Measurements from ENCODE around the gene MYOF. TPM values are rescaled to one million over a fixed set of nuclear protein-coding genes. Genes with fewer than 3 reads are reported as not detected.

MYOF gene
- polyA plus RNA-seq, 1 of the 3 experiments (the other 2 are of a cell fraction), result 103 TPM

DNA sequence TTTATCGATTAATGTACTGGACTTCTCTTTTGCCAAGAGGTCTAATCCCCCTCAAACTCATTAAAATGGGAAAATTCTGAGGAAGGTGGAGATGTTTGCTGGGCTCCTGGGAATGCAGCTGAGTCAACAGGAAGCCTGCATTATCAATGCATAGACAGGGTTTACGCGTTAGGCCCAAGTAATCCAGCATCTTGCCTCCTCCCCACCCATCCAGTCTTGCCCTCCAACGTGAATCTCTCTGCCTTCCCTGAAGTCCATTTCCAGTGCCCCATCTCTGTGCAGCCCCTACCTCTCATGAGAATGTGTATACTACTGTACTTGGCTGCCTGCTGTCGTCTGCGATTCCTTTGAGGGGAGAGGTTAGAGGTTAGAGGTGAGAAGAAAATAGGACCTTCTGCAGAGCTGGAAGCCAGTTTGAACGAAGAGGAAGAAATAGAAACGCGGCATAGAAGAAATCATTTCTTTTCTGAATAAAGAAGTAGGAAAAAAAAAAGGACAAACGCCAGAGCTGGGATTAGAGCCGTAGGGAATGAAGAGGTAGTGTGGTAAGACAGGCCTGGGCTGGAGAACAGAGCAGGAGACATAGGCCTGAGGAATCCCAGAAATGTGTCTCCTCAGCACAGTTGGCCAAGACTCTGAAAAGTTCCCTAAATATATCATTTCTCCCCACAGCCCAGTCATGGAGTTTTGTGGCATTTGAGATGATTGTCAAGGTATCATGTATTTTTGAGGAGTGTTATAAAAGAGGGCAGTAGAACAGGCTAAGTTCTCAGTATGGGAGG is 75.6 kb downstream of the MYOF start:
- POLR2A ChIA-PET, result no interaction called here

More for the DNA sequence above, 75.6 kb downstream of the MYOF start:
- H4K20me1 ChIP-seq (ENCODE audit: insufficient read depth), result no peaks in the 10 kb centered on the region
- no peaks in the 10 kb centered on the region for H3K79me2 ChIP-seq (ENCODE audit: insufficient read depth)
- no peak overlapping the region for H3K27ac ChIP-seq (ENCODE audit: low read depth in 2 of 2, low read length in 1 of 2)
- H3K36me3 ChIP-seq (replicated peaks in 1 of 2; ENCODE audit: control insufficient read depth in 1 of 2, insufficient read depth in 2 of 2, low read length in 1 of 2), result peaks cover 9 to 51% of the 10 kb centered on the region in 2 experiments
- H3K4me2 ChIP-seq, result no peak overlapping the region
- H3K9me3 ChIP-seq, result no peaks in the 10 kb centered on the region
- H3K27me3 ChIP-seq (ENCODE audit: insufficient read depth), result no peaks in the 10 kb centered on the region
- H3K9me2 ChIP-seq, result no peaks in the 10 kb centered on the region
- 89% methylated on average over 11 of the region's 11 CpGs for WGBS (ENCODE audit: low lambda C conversion rate)
- H3K4me1 ChIP-seq (ENCODE audit: control insufficient read depth in 1 of 2, insufficient read depth in 2 of 2, low read depth in 1 of 2, low read length in 1 of 2), result no peaks in the 10 kb centered on the region; a peak in 1 of 4 replicates
- no peak for DNase-seq
- H2AFZ ChIP-seq (ENCODE audit: low read depth), result no peak overlapping the region
- H3K4me3 ChIP-seq (ENCODE audit: low read depth in 2 of 2, low read length in 1 of 2), result no peak overlapping the region
- CTCF ChIA-PET, result interaction anchor here (4.2 kb wide), 1 partner anchor 30 kb away, joined by 14 read pairs; no protein-coding TSS in a partner anchor
- no peak overlapping the region for H3K9ac ChIP-seq
- H3F3A ChIP-seq (replicated peaks; ENCODE audit: insufficient read depth), result peaks cover 4% of the 10 kb centered on the region
- TF ChIP-seq RAD21 (IDR thresholded peaks at IDR 0.05; ENCODE audit: low read length) (no peak), RFX5 (IDR thresholded peaks at IDR 0.05; ENCODE audit: low read length) (no peak), TEAD4 (IDR thresholded peaks at IDR 0.05; ENCODE audit: borderline replicate concordance, insufficient read depth) (no peak), YY1 (IDR thresholded peaks at IDR 0.05; ENCODE audit: low read depth) (no peak), ELF1 (IDR thresholded peaks at IDR 0.05) (no peak), FOSL2 (IDR thresholded peaks at IDR 0.05; ENCODE audit: borderline replicate concordance, low read depth) (no peak), FOXM1 (IDR thresholded peaks at IDR 0.05; ENCODE audit: low read depth) (no peak), POLR2AphosphoS5 (IDR thresholded peaks at IDR 0.05; ENCODE audit: low read depth, low read length) (no peak), MXI1 (IDR thresholded peaks at IDR 0.05; ENCODE audit: low read depth, low read length) (no peak), TAF1 (IDR thresholded peaks at IDR 0.05; ENCODE audit: borderline replicate concordance, low read depth, low read length) (no peak), TCF12 (IDR thresholded peaks at IDR 0.05) (no peak), EP300 (IDR thresholded peaks at IDR 0.05; ENCODE audit: borderline replicate concordance in 1 of 2, low read depth in 1 of 2, low read length in 1 of 2) (no peak)
- TF ChIP-seq, protein P1, sequence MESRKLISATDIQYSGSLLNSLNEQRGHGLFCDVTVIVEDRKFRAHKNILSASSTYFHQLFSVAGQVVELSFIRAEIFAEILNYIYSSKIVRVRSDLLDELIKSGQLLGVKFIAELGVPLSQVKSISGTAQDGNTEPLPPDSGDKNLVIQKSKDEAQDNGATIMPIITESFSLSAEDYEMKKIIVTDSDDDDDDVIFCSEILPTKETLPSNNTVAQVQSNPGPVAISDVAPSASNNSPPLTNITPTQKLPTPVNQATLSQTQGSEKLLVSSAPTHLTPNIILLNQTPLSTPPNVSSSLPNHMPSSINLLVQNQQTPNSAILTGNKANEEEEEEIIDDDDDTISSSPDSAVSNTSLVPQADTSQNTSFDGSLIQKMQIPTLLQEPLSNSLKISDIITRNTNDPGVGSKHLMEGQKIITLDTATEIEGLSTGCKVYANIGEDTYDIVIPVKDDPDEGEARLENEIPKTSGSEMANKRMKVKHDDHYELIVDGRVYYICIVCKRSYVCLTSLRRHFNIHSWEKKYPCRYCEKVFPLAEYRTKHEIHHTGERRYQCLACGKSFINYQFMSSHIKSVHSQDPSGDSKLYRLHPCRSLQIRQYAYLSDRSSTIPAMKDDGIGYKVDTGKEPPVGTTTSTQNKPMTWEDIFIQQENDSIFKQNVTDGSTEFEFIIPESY (IDR thresholded peaks at IDR 0.05; ENCODE audit: borderline replicate concordance, low read depth), result no peak
- TF ChIP-seq, protein P2, sequence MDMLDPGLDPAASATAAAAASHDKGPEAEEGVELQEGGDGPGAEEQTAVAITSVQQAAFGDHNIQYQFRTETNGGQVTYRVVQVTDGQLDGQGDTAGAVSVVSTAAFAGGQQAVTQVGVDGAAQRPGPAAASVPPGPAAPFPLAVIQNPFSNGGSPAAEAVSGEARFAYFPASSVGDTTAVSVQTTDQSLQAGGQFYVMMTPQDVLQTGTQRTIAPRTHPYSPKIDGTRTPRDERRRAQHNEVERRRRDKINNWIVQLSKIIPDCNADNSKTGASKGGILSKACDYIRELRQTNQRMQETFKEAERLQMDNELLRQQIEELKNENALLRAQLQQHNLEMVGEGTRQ (IDR thresholded peaks at IDR 0.05; ENCODE audit: borderline replicate concordance, low read depth, low read length), result no peak
- TF ChIP-seq, protein P3, sequence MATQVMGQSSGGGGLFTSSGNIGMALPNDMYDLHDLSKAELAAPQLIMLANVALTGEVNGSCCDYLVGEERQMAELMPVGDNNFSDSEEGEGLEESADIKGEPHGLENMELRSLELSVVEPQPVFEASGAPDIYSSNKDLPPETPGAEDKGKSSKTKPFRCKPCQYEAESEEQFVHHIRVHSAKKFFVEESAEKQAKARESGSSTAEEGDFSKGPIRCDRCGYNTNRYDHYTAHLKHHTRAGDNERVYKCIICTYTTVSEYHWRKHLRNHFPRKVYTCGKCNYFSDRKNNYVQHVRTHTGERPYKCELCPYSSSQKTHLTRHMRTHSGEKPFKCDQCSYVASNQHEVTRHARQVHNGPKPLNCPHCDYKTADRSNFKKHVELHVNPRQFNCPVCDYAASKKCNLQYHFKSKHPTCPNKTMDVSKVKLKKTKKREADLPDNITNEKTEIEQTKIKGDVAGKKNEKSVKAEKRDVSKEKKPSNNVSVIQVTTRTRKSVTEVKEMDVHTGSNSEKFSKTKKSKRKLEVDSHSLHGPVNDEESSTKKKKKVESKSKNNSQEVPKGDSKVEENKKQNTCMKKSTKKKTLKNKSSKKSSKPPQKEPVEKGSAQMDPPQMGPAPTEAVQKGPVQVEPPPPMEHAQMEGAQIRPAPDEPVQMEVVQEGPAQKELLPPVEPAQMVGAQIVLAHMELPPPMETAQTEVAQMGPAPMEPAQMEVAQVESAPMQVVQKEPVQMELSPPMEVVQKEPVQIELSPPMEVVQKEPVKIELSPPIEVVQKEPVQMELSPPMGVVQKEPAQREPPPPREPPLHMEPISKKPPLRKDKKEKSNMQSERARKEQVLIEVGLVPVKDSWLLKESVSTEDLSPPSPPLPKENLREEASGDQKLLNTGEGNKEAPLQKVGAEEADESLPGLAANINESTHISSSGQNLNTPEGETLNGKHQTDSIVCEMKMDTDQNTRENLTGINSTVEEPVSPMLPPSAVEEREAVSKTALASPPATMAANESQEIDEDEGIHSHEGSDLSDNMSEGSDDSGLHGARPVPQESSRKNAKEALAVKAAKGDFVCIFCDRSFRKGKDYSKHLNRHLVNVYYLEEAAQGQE (IDR thresholded peaks at IDR 0.05; ENCODE audit: low read depth, low read length), result no peak
- TF ChIP-seq, protein P4, sequence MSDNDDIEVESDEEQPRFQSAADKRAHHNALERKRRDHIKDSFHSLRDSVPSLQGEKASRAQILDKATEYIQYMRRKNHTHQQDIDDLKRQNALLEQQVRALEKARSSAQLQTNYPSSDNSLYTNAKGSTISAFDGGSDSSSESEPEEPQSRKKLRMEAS (IDR thresholded peaks at IDR 0.05; ENCODE audit: low read depth), result no peak
- TF ChIP-seq, protein P5, sequence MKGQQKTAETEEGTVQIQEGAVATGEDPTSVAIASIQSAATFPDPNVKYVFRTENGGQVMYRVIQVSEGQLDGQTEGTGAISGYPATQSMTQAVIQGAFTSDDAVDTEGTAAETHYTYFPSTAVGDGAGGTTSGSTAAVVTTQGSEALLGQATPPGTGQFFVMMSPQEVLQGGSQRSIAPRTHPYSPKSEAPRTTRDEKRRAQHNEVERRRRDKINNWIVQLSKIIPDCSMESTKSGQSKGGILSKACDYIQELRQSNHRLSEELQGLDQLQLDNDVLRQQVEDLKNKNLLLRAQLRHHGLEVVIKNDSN (IDR thresholded peaks at IDR 0.05; ENCODE audit: borderline replicate concordance, low read depth), result no peak
- TF ChIP-seq, protein P6, sequence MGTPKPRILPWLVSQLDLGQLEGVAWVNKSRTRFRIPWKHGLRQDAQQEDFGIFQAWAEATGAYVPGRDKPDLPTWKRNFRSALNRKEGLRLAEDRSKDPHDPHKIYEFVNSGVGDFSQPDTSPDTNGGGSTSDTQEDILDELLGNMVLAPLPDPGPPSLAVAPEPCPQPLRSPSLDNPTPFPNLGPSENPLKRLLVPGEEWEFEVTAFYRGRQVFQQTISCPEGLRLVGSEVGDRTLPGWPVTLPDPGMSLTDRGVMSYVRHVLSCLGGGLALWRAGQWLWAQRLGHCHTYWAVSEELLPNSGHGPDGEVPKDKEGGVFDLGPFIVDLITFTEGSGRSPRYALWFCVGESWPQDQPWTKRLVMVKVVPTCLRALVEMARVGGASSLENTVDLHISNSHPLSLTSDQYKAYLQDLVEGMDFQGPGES (IDR thresholded peaks at IDR 0.05; ENCODE audit: low read depth, low read length), result no peak
- TF ChIP-seq, protein P7, sequence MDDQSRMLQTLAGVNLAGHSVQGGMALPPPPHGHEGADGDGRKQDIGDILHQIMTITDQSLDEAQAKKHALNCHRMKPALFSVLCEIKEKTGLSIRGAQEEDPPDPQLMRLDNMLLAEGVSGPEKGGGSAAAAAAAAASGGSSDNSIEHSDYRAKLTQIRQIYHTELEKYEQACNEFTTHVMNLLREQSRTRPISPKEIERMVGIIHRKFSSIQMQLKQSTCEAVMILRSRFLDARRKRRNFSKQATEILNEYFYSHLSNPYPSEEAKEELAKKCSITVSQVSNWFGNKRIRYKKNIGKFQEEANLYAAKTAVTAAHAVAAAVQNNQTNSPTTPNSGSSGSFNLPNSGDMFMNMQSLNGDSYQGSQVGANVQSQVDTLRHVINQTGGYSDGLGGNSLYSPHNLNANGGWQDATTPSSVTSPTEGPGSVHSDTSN (IDR thresholded peaks at IDR 0.05), result no peak

Measured in SK-N-SH (cell line).